Posterior vena cava (tissue), 2 donors: Measurements from ENCODE around the gene LHX3. TPM values are rescaled to one million over a fixed set of nuclear protein-coding genes. Genes with fewer than 3 reads are reported as not detected.

ENCODE experiments used
- DNase-seq: peaks from one replicate; pipeline ENCODE4 v3.0.0-alpha.2; 2020; ENCODE audit warnings: low spot score
- intact Hi-C, 2 donors: fragments of 100-400 bp; cut with DNase I; formaldehyde crosslinking; loops; one replicate each; pipeline versions ENCODE4 v1.14.1 to v1.14.2; 2022 to 2023
- total RNA-seq, 2 donors: library from RNA; stranded (reverse); fragmentation: NEBNext Ultra II Directional; extraction: Animal tissue kit (Norgen Biotek cat#: 25700); gene quantifications; one replicate each; pipeline ENCODE4 v1.2.1, GENCODE V29; 2021
- donor health status: DM: yes; HTN: yes; CAD: no.
- donor health status: DM: yes; HTN: yes; CAD: no.

Gene LHX3
- total RNA-seq, 2 donors from 2014 or later = not detected

- intact Hi-C loops = loop anchor here in 1 of 2 donors (10.0 kb wide), 1 partner anchor 99 kb away; no protein-coding TSS in a partner anchor
- DNase-seq = no peak
These were observed 19.1 kb downstream of the LHX3 start for GRCh38 chr9:136185596-136186366.

DNA sequence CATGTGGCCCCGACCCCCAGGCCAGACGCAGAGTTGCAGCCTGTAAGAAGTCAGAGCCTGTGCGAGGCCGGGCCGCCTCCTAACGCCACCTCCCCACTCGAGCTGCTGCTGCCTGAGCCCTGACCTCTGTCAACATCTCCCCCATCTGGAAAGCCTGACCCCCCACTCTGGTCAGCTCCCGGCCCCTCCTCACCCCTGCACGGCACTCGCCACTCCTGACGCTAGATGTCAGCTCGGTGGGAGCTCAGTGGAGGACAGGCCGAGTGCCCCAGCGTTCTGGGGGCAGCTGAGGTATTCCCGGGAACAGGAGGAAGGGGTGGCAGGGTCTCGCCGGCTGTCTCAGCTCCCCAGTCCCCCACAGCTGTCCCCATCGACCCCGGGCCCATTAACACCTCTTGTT is 19.9 kb downstream of the LHX3 start:
- no peak for DNase-seq
- intact Hi-C loops = loop anchor here in 1 of 2 donors (10.0 kb wide), 1 partner anchor 100 kb away; no protein-coding TSS in a partner anchor

- intact Hi-C loops = loop anchor here in 1 of 2 donors (10.0 kb wide), 1 partner anchor 102 kb away; no protein-coding TSS in a partner anchor
- no peak for DNase-seq
These were observed 22.0 kb downstream of the LHX3 start for GRCh38 chr9:136182850-136183422.

DNA sequence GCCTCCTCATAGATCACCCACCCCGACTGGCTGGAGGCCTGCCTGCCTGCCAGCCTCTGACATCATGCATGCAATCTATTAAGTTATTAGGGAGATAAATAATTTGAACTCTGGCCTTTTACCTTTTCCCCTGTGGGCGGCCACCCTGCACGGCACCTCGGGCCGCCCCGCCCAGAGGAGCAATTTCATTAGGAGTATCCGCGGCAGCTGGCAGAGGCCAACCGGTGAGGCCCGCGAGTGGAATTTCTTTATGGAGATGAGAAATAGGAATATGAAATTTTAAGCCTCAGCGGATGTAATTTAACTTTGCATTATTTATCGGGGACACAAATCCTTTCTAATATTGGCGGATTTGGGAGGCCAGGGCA is 22.5 kb downstream of the LHX3 start:
- DNase-seq = no peak
- intact Hi-C loops = loop anchor here in 1 of 2 donors (10.0 kb wide), 1 partner anchor 102 kb away; no protein-coding TSS in a partner anchor

GRCh38 chr9:136181784-136182419 is 23.0 kb downstream of the LHX3 start:
- no peak for DNase-seq
- intact Hi-C loops = loop anchor here in 1 of 2 donors (10.0 kb wide), 1 partner anchor 103 kb away; no protein-coding TSS in a partner anchor

GRCh38 chr9:136180586-136180985 is 24.3 kb downstream of the LHX3 start:
- DNase-seq = no peak
- intact Hi-C loops = loop anchor here in 1 of 2 donors (10.0 kb wide), 1 partner anchor 104 kb away; no protein-coding TSS in a partner anchor

- intact Hi-C loops = loop anchor here in 1 of 2 donors (10.0 kb wide), 2 partner anchors 105 to 585 kb away; partner anchors contain the start of gene LCN15
- no peak for DNase-seq
These were observed 25.2 kb downstream of the LHX3 start for GRCh38 chr9:136179761-136180160.

DNA sequence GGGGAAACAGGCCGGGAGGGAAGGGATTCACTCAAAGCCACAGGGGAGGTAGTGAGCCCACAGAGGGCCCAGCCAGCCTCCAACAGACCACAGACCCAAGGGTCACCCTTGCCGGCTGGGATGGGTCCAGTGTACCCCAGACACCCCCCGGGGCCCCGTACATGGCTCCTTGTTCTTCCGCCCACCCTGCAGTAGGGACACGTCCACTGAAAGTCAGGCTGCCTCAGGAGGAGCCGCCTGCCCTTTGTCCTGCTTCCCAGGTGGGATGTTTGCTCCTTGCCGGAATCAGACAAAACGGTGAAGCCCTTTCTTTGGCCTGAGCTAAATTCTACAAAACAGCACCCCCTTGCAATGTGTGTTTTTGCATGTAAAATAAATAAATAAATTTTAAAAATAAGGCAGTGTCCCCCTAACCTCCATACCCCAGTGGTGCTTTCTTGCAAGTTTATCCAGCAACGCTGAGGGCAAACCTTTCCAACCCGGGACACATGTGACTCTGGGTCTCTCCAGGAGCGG is 25.8 kb downstream of the LHX3 start:
- DNase-seq = no peak
- intact Hi-C loops = loop anchor here in 1 of 2 donors (10.0 kb wide), 1 partner anchor 586 kb away; the partner anchor contains the start of gene LCN15

DNA sequence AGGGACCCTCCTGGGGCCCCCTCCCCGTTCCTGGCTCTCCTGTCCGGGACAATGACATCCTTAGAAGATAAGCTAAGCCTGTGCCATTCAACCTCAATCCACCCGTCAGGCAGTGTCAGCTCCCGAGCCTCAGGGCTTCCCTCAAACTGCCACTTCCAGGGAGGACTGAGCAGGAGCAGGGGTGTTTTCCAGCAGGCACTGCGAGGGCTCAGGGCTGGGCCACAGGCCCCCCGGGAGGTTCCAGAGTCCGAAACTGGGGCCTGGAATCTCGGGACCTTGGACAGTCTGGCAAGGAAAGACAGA is 26.2 kb downstream of the LHX3 start:
- intact Hi-C loops = loop anchor here in 1 of 2 donors (10.0 kb wide), 1 partner anchor 586 kb away; the partner anchor contains the start of gene LCN15

DNA sequence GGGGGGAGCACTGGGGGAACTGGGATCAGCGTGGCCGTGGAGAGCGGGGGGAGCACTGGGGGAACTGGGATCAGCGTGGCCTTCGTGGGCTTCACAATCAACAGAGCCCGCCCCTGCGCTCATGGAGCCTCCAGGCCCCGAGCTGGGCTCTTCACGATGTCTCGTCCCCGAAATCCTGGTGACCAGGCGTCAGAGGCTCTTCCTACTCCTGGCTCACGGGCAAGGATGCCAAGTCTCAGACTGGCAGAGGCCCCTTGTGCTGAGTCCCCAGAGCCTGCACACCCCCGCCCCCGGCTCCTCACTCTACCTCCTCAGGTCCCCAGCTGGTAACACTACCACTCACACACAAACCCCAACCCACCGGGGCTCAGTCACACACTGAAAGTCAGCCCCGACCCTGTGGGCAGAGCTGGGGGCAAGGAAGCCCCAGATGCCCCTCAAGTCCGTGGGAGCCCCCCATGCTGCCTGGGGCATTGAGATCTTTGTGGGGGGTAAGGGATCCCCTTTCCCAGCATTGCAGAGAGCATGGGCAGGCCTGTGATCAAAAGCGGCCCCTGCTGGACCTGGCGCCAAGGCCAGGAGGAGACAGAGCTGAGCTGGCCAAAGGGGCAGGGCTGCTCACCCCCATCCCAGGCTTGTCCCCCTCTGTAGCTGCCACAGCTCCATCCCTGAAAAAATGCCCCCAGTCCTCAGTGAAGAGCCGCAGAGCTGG is 26.7 kb downstream of the LHX3 start:
- no peak for DNase-seq
- intact Hi-C loops = loop anchor here in 1 of 2 donors (10.0 kb wide), 1 partner anchor 587 kb away; the partner anchor contains the start of gene LCN15

More for the DNA sequence above, 26.2 kb downstream of the LHX3 start:
- DNase-seq = no peak

DNA sequence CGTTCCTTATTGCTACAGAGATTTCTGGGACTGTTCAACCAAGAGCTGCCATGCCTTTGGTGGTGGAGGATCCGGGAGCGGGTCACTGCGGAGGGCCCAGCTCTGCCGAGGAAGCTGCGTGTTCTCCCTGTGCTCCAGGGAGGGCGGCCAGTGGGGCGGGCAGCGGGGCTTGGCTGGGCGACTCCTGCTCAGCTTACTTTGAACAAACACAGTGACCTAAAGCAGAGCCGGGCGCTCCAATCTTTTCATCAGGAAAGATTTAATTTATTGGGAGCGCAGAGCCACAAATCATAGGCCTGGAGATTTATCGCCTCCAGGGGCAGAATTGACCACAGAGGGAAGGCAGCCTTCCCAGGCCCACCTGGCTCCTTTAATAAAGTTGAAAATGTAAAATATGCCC is 27.7 kb downstream of the LHX3 start:
- DNase-seq = no peak
- intact Hi-C loops = loop anchor here in 1 of 2 donors (10.0 kb wide), 1 partner anchor 588 kb away; the partner anchor contains the start of gene LCN15

- intact Hi-C loops = loop anchor here in 1 of 2 donors (10.0 kb wide), 1 partner anchor 589 kb away; the partner anchor contains the start of gene LCN15
- DNase-seq = no peak
These were observed 29.2 kb downstream of the LHX3 start for GRCh38 chr9:136175616-136176197.

- no peak for DNase-seq
- intact Hi-C loops = loop anchor here in 1 of 2 donors (10.0 kb wide), 1 partner anchor 590 kb away; the partner anchor contains the start of gene LCN15
These were observed 29.9 kb downstream of the LHX3 start for GRCh38 chr9:136174779-136175615.

DNA sequence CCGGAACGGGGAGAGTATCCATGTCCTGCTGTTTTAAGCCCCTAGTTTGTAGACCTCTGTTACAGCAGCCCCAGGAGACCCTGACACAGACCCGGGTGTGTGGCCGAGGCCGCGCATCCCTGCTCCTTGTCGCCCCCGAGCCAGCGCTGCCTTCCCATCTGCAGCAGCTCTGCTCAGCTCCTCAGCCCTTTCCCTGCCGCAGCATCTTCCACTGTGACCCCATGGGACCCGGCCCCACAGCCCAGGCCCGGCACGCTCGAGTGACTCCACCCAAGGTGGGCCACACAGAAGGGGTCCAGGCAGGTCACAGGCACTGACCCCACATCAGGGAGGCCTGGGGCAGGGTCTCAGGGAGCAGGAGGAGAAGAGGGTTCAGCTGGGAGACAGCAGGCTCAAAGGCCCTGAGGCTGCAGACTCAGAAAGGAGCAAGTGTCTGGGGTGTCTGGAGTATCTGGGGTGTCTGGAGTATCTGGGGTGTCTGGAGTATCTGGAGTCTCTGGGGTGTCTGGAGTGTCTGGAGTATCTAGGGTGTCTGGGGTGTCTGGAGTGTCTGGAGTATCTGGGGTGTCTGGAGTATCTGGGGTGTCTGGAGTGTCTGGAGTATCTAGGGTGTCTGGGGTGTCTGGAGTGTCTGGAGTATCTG is 31.2 kb downstream of the LHX3 start:
- no peak for DNase-seq
- intact Hi-C loops = loop anchor here in 1 of 2 donors (10.0 kb wide), 1 partner anchor 591 kb away; the partner anchor contains the start of gene LCN15

- intact Hi-C loops = loop anchor here in 1 of 2 donors (10.0 kb wide), 1 partner anchor 592 kb away; the partner anchor contains the start of gene LCN15
- DNase-seq = no peak
These were observed 32.4 kb downstream of the LHX3 start for GRCh38 chr9:136172412-136173079.

GRCh38 chr9:136171801-136172411 is 33.0 kb downstream of the LHX3 start:
- intact Hi-C loops = loop anchor here in 1 of 2 donors (10.0 kb wide), 1 partner anchor 593 kb away; the partner anchor contains the start of gene LCN15

More at GRCh38 chr9:136171801-136172411, 33.0 kb downstream of the LHX3 start:
- no peak for DNase-seq
